Smooth muscle cell (in vitro differentiated cells): ENCODE data around the gene CLEC2D. TPM values are rescaled to one million over a fixed set of nuclear protein-coding genes. Genes with fewer than 3 reads are reported as not detected.
"Not testable (repeated sequence)": the region's sequence is repeated elsewhere in the genome, so short reads cannot be mapped to it uniquely, and the experiment has no call there.

Source experiments
- DNase-seq: peaks from one replicate; lab custom pipeline; 2025; ENCODE audit not compliant: unreplicated experiment; lab: John Stamatoyannopoulos, UW
- H2AFZ ChIP-seq: fragments of 200-600 bp; sonication (generic); 2 replicates; pipeline ENCODE4 v1.6.0; 2016; ENCODE audit warnings: antibody characterized with exemption, low read depth, mild to moderate bottlenecking
- H3F3A ChIP-seq: fragments of 200-600 bp; sonication (generic); 2 replicates; pipeline ENCODE4 v1.6.0; 2017; ENCODE audit warnings: antibody characterized with exemption, low read depth
- H3K27ac ChIP-seq: fragments of 200-600 bp; sonication (generic); 2 replicates; pipeline ENCODE4 v1.5.1; 2016; ENCODE audit warnings: low read depth, mild to moderate bottlenecking
- H3K27me3 ChIP-seq: fragments of 200-600 bp; sonication (generic); 2 replicates; pipeline ENCODE4 v1.6.1; 2016; ENCODE audit warnings: low read depth, mild to moderate bottlenecking
- H3K36me3 ChIP-seq: fragments of 200-600 bp; sonication (generic); 2 replicates; pipeline ENCODE4 v1.5.1; 2016; ENCODE audit warnings: low read depth
- H3K4me1 ChIP-seq: fragments of 200-600 bp; sonication (generic); 2 replicates; pipeline ENCODE4 v1.5.1; 2016; ENCODE audit warnings: low read depth
- H3K4me2 ChIP-seq: fragments of 200-600 bp; sonication (generic); 2 replicates; pipeline ENCODE4 v1.6.0; 2016; ENCODE audit warnings: mild to moderate bottlenecking
- H3K4me3 ChIP-seq: fragments of 200-600 bp; sonication (generic); 2 replicates; pipeline ENCODE4 v1.5.1; 2016; ENCODE audit warnings: mild to moderate bottlenecking
- H3K79me2 ChIP-seq: fragments of 200-600 bp; sonication (generic); 2 replicates; pipeline ENCODE4 v1.6.0; 2016; ENCODE audit warnings: low read depth, mild to moderate bottlenecking
- H3K9ac ChIP-seq: fragments of 200-600 bp; sonication (generic); 2 replicates; pipeline ENCODE4 v1.6.0; 2016; ENCODE audit warnings: low read depth
- H3K9me3 ChIP-seq: fragments of 200-600 bp; sonication (generic); replicated peaks from 2 replicates; pipeline ENCODE4 v1.5.1; 2016; ENCODE audit warnings: low read depth
- H4K20me1 ChIP-seq: fragments of 200-600 bp; sonication (generic); 2 replicates; pipeline ENCODE4 v1.6.0; 2016; ENCODE audit warnings: low read depth
- WGBS: methylation state at CpG from one replicate; pipeline ENCODE4 v1.1.7; 2016; ENCODE audit warnings: low lambda C conversion rate; 5-methylcytosine and 5-hydroxymethylcytosine counted together
- polyA plus RNA-seq: library from polyadenylated mRNA; unstranded; fragments of >200 nt; fragmentation: Nextera tagmentation; extraction: Ambion mirVana; gene quantifications from 2 replicates; pipeline ENCODE4 v1.2.1, GENCODE V29; 2016
- total RNA-seq: library from RNA; depleted of rRNA; stranded (reverse); fragments of >200 nt; gene quantifications from 2 replicates; pipeline ENCODE4 v1.2.3, GENCODE V29; 2014
- TF ChIP-seq, protein P1 (sequence below): fragments of 200-600 bp; sonication (generic); IDR thresholded peaks from 2 replicates; pipeline ENCODE4 v1.5.1; 2017; ENCODE audit warnings: borderline replicate concordance, mild to moderate bottlenecking, antibody characterized with exemption; ENCODE audit not compliant: insufficient read depth, poor library complexity, severe bottlenecking

The CLEC2D gene
- total and polyA plus RNA-seq, 2 experiments from 2014 or later: 2.2 to 5.8 TPM

GRCh38 chr12:9668161-9669018 is 1.1 kb upstream of the CLEC2D start:
- H2AFZ ChIP-seq: no peak overlapping the region
- no peaks in the 10 kb centered on the region for H3K27me3 ChIP-seq
- H4K20me1 ChIP-seq: no peaks in the 10 kb centered on the region
- H3K36me3 ChIP-seq: no peaks in the 10 kb centered on the region
- no peak overlapping the region for H3K4me2 ChIP-seq
- H3K27ac ChIP-seq: no peak overlapping the region
- WGBS: 87% methylated on average over 4 of the region's 4 CpGs
- no peaks in the 10 kb centered on the region for H3K79me2 ChIP-seq
- no peak overlapping the region for H3K4me3 ChIP-seq
- no peak overlapping the region for H3K9ac ChIP-seq
- no peaks in the 10 kb centered on the region for H3K4me1 ChIP-seq
- DNase-seq: no peak
- no peaks in the 10 kb centered on the region for H3F3A ChIP-seq
- no peaks in the 10 kb centered on the region for H3K9me3 ChIP-seq
- TF ChIP-seq, protein P1, sequence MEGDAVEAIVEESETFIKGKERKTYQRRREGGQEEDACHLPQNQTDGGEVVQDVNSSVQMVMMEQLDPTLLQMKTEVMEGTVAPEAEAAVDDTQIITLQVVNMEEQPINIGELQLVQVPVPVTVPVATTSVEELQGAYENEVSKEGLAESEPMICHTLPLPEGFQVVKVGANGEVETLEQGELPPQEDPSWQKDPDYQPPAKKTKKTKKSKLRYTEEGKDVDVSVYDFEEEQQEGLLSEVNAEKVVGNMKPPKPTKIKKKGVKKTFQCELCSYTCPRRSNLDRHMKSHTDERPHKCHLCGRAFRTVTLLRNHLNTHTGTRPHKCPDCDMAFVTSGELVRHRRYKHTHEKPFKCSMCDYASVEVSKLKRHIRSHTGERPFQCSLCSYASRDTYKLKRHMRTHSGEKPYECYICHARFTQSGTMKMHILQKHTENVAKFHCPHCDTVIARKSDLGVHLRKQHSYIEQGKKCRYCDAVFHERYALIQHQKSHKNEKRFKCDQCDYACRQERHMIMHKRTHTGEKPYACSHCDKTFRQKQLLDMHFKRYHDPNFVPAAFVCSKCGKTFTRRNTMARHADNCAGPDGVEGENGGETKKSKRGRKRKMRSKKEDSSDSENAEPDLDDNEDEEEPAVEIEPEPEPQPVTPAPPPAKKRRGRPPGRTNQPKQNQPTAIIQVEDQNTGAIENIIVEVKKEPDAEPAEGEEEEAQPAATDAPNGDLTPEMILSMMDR: no peak

DNA sequence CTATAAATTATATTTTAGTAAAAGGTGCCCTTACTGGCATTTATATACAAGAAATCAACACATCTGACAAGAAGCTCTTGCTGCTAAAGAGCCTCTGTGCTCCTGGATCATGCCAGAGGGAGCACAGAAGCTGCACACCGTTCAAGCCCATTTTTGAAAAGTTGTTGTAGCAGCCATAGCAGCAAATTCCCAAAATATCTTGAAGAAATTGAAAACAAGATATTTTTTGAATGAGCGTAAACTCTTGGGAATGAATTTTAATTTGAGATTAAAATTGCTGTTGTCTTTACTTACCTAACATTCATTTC is 540 bp upstream of the CLEC2D start:
- no peaks in the 10 kb centered on the region for H3K9me3 ChIP-seq

GRCh38 chr12:9672340-9672739 is 2.8 kb downstream of the CLEC2D start:
- H4K20me1 ChIP-seq, H3K9me3 ChIP-seq, H2AFZ ChIP-seq, H3F3A ChIP-seq, H3K4me3 ChIP-seq, H3K9ac ChIP-seq, H3K36me3 ChIP-seq, H3K4me1 ChIP-seq, H3K79me2 ChIP-seq, H3K27me3 ChIP-seq, H3K27ac ChIP-seq, H3K4me2 ChIP-seq, DNase-seq: not testable (repeated sequence)
- 93% methylated on average over 2 of the region's 2 CpGs for WGBS

More for the DNA sequence above, 540 bp upstream of the CLEC2D start:
- TF ChIP-seq, protein P1: no peak
- Histone ChIP-seq H3F3A (no peaks in the 10 kb centered on the region), H4K20me1 (no peaks in the 10 kb centered on the region), H3K9ac (no peak overlapping the region), H3K27me3 (no peaks in the 10 kb centered on the region), H3K27ac (no peak overlapping the region), H3K36me3 (no peaks in the 10 kb centered on the region), H3K4me2 (no peak overlapping the region), H2AFZ (no peak overlapping the region), H3K4me3 (no peak overlapping the region), H3K4me1 (no peaks in the 10 kb centered on the region), H3K79me2 (no peaks in the 10 kb centered on the region)
- no peak for DNase-seq
- WGBS: 100% methylated on average over 2 of the region's 2 CpGs

GRCh38 chr12:9673404-9674225 is 4.1 kb downstream of the CLEC2D start:
- H3K79me2 ChIP-seq: no peaks in the 10 kb centered on the region
- H2AFZ ChIP-seq: no peak overlapping the region
- no peaks in the 10 kb centered on the region for H3K36me3 ChIP-seq
- H3K27ac ChIP-seq: peak overlapping the region; percentile 74
- no peak overlapping the region for H3K9ac ChIP-seq
- H4K20me1 ChIP-seq: no peaks in the 10 kb centered on the region
- no peaks in the 10 kb centered on the region for H3K9me3 ChIP-seq
- no peaks in the 10 kb centered on the region for H3K27me3 ChIP-seq
- no peaks in the 10 kb centered on the region for H3K4me1 ChIP-seq
- DNase-seq: peak; percentile 21
- no peaks in the 10 kb centered on the region for H3F3A ChIP-seq
- TF ChIP-seq, protein P1: no peak
- H3K4me3 ChIP-seq: no peak overlapping the region
- 37% methylated on average over 6 of the region's 6 CpGs for whole genome bisulfite sequencing
- H3K4me2 ChIP-seq: peak overlapping the region; percentile 53
